ENCODE measurements around the gene ABHD2.

ABHD2 gene

DNA sequence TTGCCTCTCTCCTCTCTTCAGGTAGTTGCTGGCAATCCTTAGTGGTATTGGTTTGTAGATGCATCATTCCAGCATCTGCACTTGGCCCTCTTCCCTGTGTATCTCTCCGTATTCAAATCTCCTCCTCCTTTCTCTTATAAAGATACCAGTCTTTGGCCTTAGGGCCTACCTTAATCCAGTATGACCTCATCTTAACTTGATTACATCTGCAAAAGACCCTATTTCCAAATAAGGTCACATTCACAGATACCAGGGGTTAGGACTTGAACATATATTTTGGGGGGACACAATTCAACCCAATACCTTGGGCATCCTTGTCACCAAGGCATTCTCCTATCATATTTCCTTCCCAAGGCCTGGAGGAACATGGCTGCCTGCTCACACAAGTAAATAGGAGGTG, 22.0 kb upstream of the ABHD2 start:
- no peak for DNase-seq (ENCODE audit: low spot score)
- TF ChIP-seq, protein P1, sequence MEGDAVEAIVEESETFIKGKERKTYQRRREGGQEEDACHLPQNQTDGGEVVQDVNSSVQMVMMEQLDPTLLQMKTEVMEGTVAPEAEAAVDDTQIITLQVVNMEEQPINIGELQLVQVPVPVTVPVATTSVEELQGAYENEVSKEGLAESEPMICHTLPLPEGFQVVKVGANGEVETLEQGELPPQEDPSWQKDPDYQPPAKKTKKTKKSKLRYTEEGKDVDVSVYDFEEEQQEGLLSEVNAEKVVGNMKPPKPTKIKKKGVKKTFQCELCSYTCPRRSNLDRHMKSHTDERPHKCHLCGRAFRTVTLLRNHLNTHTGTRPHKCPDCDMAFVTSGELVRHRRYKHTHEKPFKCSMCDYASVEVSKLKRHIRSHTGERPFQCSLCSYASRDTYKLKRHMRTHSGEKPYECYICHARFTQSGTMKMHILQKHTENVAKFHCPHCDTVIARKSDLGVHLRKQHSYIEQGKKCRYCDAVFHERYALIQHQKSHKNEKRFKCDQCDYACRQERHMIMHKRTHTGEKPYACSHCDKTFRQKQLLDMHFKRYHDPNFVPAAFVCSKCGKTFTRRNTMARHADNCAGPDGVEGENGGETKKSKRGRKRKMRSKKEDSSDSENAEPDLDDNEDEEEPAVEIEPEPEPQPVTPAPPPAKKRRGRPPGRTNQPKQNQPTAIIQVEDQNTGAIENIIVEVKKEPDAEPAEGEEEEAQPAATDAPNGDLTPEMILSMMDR (IDR thresholded peaks at IDR 0.05; ENCODE audit: borderline replicate concordance, control extremely low read depth, extremely low read depth, insufficient read depth, missing control alignments), result no peak
- in situ Hi-C loops (cut with MboI; ENCODE audit: low sequenced_read_pairs, unreplicated experiment), result loop anchor here (10.0 kb wide), 1 partner anchor 59 kb away; no protein-coding TSS in a partner anchor

DNA sequence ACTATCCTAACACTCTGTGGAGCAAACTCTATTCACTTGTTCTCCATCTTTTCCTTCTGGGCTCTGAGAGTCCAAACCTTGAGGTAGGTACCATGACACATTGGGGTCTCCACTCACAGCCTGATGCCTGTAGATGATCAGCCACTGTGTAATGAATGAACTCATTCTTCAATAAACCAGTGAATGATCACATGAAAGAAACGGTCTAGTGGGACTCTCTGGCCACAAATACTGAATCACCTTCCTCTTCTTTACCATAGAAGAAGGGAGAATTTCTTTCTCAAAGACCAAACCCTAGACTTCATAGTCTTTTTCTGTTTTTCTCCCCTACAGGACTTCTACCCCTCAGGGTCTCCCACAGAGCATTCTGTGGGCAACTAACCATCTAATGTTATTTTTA, 20.5 kb upstream of the ABHD2 start:
- TF ChIP-seq, protein P1 (IDR thresholded peaks at IDR 0.05; ENCODE audit: borderline replicate concordance, control extremely low read depth, extremely low read depth, insufficient read depth, missing control alignments), result no peak
- in situ Hi-C loops (cut with MboI; ENCODE audit: low sequenced_read_pairs, unreplicated experiment), result loop anchor here (10.0 kb wide), 1 partner anchor 57 kb away; no protein-coding TSS in a partner anchor
- no peak for DNase-seq (ENCODE audit: low spot score)

- DNase-seq (ENCODE audit: low spot score), result peak; percentile 48
- TF ChIP-seq, protein P1 (IDR thresholded peaks at IDR 0.05; ENCODE audit: borderline replicate concordance, control extremely low read depth, extremely low read depth, insufficient read depth, missing control alignments), result no peak
- in situ Hi-C loops (cut with MboI; ENCODE audit: low sequenced_read_pairs, unreplicated experiment), result loop anchor here (10.0 kb wide), 1 partner anchor 56 kb away; no protein-coding TSS in a partner anchor
Measured at GRCh38 chr15:89068325-89068784, 19.9 kb upstream of the ABHD2 start.

GRCh38 chr15:89070197-89071124, 17.8 kb upstream of the ABHD2 start:
- in situ Hi-C loops (cut with MboI; ENCODE audit: low sequenced_read_pairs, unreplicated experiment), result no loop called here
- TF ChIP-seq, protein P1 (IDR thresholded peaks at IDR 0.05; ENCODE audit: borderline replicate concordance, control extremely low read depth, extremely low read depth, insufficient read depth, missing control alignments), result no peak
- DNase-seq (ENCODE audit: low spot score), result no peak

GRCh38 chr15:89071471-89071870, 16.8 kb upstream of the ABHD2 start:
- in situ Hi-C loops (cut with MboI; ENCODE audit: low sequenced_read_pairs, unreplicated experiment), result no loop called here
- DNase-seq (ENCODE audit: low spot score), result no peak
- TF ChIP-seq, protein P1 (IDR thresholded peaks at IDR 0.05; ENCODE audit: borderline replicate concordance, control extremely low read depth, extremely low read depth, insufficient read depth, missing control alignments), result no peak

DNA sequence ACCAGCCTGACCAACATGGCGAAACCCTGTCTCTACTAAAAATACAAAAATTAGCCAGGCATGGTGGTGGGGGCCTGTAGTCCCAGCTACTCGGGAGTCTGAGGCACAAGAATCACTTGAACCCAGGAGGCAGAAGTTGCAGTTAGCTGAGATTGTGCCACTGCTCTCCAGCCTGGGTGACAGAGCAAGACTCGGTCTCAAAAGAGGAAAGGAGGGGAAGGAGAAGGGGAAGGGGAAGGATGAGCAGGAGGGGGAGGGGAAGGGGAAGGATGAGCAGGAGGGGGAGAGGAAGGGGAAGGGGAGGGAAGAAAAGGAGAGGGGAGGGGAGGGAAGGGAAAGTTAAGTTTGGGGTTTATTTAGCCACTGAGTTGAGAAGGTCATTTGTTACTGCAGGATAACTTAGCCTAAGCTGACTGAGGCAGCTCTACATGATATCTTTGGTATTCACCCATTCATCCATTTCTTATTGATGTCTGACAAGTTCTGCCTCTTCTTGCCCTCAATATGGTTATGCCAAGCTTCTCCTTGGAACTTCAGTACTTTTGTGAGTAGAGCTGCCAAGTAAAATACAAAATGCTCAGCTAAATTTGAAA, 15.9 kb upstream of the ABHD2 start:
- TF ChIP-seq, protein P1 (IDR thresholded peaks at IDR 0.05; ENCODE audit: borderline replicate concordance, control extremely low read depth, extremely low read depth, insufficient read depth, missing control alignments), result no peak
- no peak for DNase-seq (ENCODE audit: low spot score)
- in situ Hi-C loops (cut with MboI; ENCODE audit: low sequenced_read_pairs, unreplicated experiment), result no loop called here

Data from GM13976 (cell line).